HEK293 (cell line): ENCODE results near the gene CHRNA4.

Experiments
- CTCF ChIA-PET: fragments of 350-600 bp; formaldehyde crosslinking; extraction: SDS; loops from one replicate; lab custom pipeline; 2021; ENCODE audit warnings: antibody characterized with exemption; lab: Yijun Ruan, JAX
- POLR2A ChIA-PET: fragments of 300-600 bp; formaldehyde crosslinking; extraction: SDS; loops from one replicate; lab custom pipeline; 2020; ENCODE audit warnings: antibody characterized with exemption, inconsistent platforms; lab: Yijun Ruan, JAX
- H3K27ac ChIP-seq: fragments of 200-500 bp; sonication (Bioruptor generic); 2 replicates; pipeline ENCODE4 v1.5.1; 2014; ENCODE audit warnings: low read depth, low read length, control low read depth, inconsistent platforms; ENCODE audit errors: extremely low read depth
- H3K36me3 ChIP-seq, 2 experiments: fragments of 200-500 bp in 1 of 2; sonication (Bioruptor generic) in 1 of 2; 1 replicate in 1 of 2; 2 replicates in 1 of 2; pipeline ENCODE4 v1.5.1; 2014 to 2017; ENCODE audit warnings: inconsistent platforms in 2 of 2, low read length in 2 of 2; ENCODE audit not compliant: control insufficient read depth in 2 of 2, insufficient read depth in 1 of 2
- H3K4me1 ChIP-seq: fragments of 200-500 bp; sonication (Bioruptor generic); 2 replicates; pipeline ENCODE4 v1.5.1; 2014; ENCODE audit warnings: mild to moderate bottlenecking, low read length, inconsistent platforms; ENCODE audit not compliant: control insufficient read depth, insufficient read depth
- H3K4me3 ChIP-seq: 2 replicates; pipeline ENCODE4 v1.5.1; 2011; ENCODE audit warnings: low read depth, mild to moderate bottlenecking, control low read depth, low read length, moderate library complexity
- H3K9me3 ChIP-seq: fragments of 200-500 bp; sonication (Bioruptor generic); 2 replicates; pipeline ENCODE4 v1.5.1; 2014; ENCODE audit warnings: low read depth, low read length, inconsistent platforms; ENCODE audit not compliant: control insufficient read depth, insufficient read depth
- EGR2 ChIP-seq: fragments of 450-650 bp; formaldehyde crosslinking; IDR thresholded peaks from 2 replicates; pipeline ENCODE4 v1.5.1; 2016; ENCODE audit warnings: low read depth, missing biosample characterization, missing genetic modification characterization
- GLI4 ChIP-seq: fragments of 450-650 bp; formaldehyde crosslinking; IDR thresholded peaks from 2 replicates; pipeline ENCODE4 v1.5.1; 2016; ENCODE audit warnings: missing biosample characterization, missing genetic modification characterization
- GLIS2 ChIP-seq: fragments of 450-650 bp; formaldehyde crosslinking; IDR thresholded peaks from 2 replicates; pipeline ENCODE4 v1.5.1; 2016; ENCODE audit warnings: missing biosample characterization, missing genetic modification characterization
- INSM2 ChIP-seq: fragments of 450-650 bp; formaldehyde crosslinking; IDR thresholded peaks from 2 replicates; pipeline ENCODE4 v1.5.1; 2016; ENCODE audit warnings: missing biosample characterization, missing genetic modification characterization
- REST ChIP-seq: fragments of 450-650 bp; formaldehyde crosslinking; IDR thresholded peaks from 2 replicates; pipeline ENCODE4 v1.5.1; 2016; ENCODE audit warnings: missing biosample characterization, missing genetic modification characterization
- SALL2 ChIP-seq: fragments of 450-650 bp; formaldehyde crosslinking; IDR thresholded peaks from 2 replicates; pipeline ENCODE4 v1.5.0; 2017; ENCODE audit warnings: missing biosample characterization, mild to moderate bottlenecking, missing genetic modification characterization, borderline replicate concordance
- SP7 ChIP-seq: fragments of 450-650 bp; formaldehyde crosslinking; IDR thresholded peaks from 2 replicates; pipeline ENCODE4 v1.5.1; 2016; ENCODE audit warnings: missing biosample characterization, missing genetic modification characterization
- TRIM28 ChIP-seq: IDR thresholded peaks from 2 replicates; pipeline ENCODE4 v1.6.1; 2011; ENCODE audit warnings: low read length, control low read depth, borderline replicate concordance
- YY1 ChIP-seq: fragments of 450-650 bp; formaldehyde crosslinking; IDR thresholded peaks from 2 replicates; pipeline ENCODE4 v1.5.1; 2018; ENCODE audit warnings: missing biosample characterization, missing genetic modification characterization
- ZBTB6 ChIP-seq: fragments of 450-650 bp; formaldehyde crosslinking; IDR thresholded peaks from 2 replicates; pipeline ENCODE4 v1.5.1; 2017; ENCODE audit warnings: missing biosample characterization, missing genetic modification characterization
- ZNF174 ChIP-seq: fragments of 450-650 bp; formaldehyde crosslinking; IDR thresholded peaks from 2 replicates; pipeline ENCODE4 v1.5.0; 2017; ENCODE audit warnings: missing biosample characterization, mild to moderate bottlenecking, missing genetic modification characterization
- ZNF23 ChIP-seq: fragments of 450-650 bp; formaldehyde crosslinking; IDR thresholded peaks from 2 replicates; pipeline ENCODE4 v1.5.1; 2016; ENCODE audit warnings: missing biosample characterization, missing genetic modification characterization, borderline replicate concordance
- ZNF274 ChIP-seq, 2 experiments: fragments of 200-500 bp in 1 of 2; fragments of 450-650 bp in 1 of 2; sonication (Bioruptor generic) in 1 of 2; formaldehyde crosslinking in 1 of 2; IDR thresholded peaks; 2 replicates each; pipeline versions ENCODE4 v1.5.1 to v1.6.1; 2014 to 2016; ENCODE audit warnings: borderline replicate concordance in 1 of 2, inconsistent platforms in 1 of 2, low read length in 1 of 2, missing biosample characterization in 1 of 2, missing genetic modification characterization in 1 of 2
- ZNF350 ChIP-seq: fragments of 450-650 bp; formaldehyde crosslinking; IDR thresholded peaks from 2 replicates; pipeline ENCODE4 v1.5.0; 2017; ENCODE audit warnings: missing biosample characterization, mild to moderate bottlenecking, missing genetic modification characterization
- ZNF501 ChIP-seq: fragments of 450-650 bp; formaldehyde crosslinking; IDR thresholded peaks from 2 replicates; pipeline ENCODE4 v1.5.1; 2016; ENCODE audit warnings: missing biosample characterization, missing genetic modification characterization
- ZNF555 ChIP-seq: fragments of 450-650 bp; formaldehyde crosslinking; conservative IDR thresholded peaks from 2 replicates; pipeline ENCODE4 v1.5.1; 2017; ENCODE audit warnings: missing biosample characterization, mild to moderate bottlenecking, missing genetic modification characterization, inconsistent platforms
- ZNF558 ChIP-seq: fragments of 450-650 bp; formaldehyde crosslinking; IDR thresholded peaks from 2 replicates; pipeline ENCODE4 v1.5.1; 2016; ENCODE audit warnings: missing biosample characterization, missing genetic modification characterization
- ZNF600 ChIP-seq: fragments of 450-650 bp; formaldehyde crosslinking; IDR thresholded peaks from 2 replicates; pipeline ENCODE4 v1.5.1; 2016; ENCODE audit warnings: missing biosample characterization, missing genetic modification characterization
- ZNF621 ChIP-seq: fragments of 450-650 bp; formaldehyde crosslinking; IDR thresholded peaks from 2 replicates; pipeline ENCODE4 v1.5.1; 2017; ENCODE audit warnings: missing biosample characterization, missing genetic modification characterization
- ZNF624 ChIP-seq: fragments of 450-650 bp; formaldehyde crosslinking; IDR thresholded peaks from 2 replicates; pipeline ENCODE4 v1.5.1; 2017; ENCODE audit warnings: missing biosample characterization, missing genetic modification characterization
- ZNF692 ChIP-seq: fragments of 450-650 bp; formaldehyde crosslinking; IDR thresholded peaks from 2 replicates; pipeline ENCODE4 v1.5.1; 2016; ENCODE audit warnings: missing biosample characterization, missing genetic modification characterization
- ZNF792 ChIP-seq: fragments of 450-650 bp; formaldehyde crosslinking; IDR thresholded peaks from 2 replicates; pipeline ENCODE4 v1.5.1; 2016; ENCODE audit warnings: missing biosample characterization, missing genetic modification characterization
- TF ChIP-seq, protein P1 (sequence below): fragments of 450-650 bp; formaldehyde crosslinking; IDR thresholded peaks from 2 replicates; pipeline ENCODE4 v1.5.1; 2016; ENCODE audit warnings: missing biosample characterization, missing genetic modification characterization, borderline replicate concordance

The CHRNA4 gene

GRCh38 chr20:63387393-63387792, 26.2 kb upstream of the CHRNA4 start (continued):
- TF ChIP-seq SALL2 (tag by site-specific recombination) (no peak), ZNF621 (tag by site-specific recombination) (no peak), ZNF600 (tag by site-specific recombination) (no peak), GLI4 (tag by site-specific recombination) (no peak), ZNF792 (tag by site-specific recombination) (no peak), ZNF692 (no peak), EGR2 (tag by site-specific recombination) (peak; percentile 78), ZNF23 (tag by site-specific recombination) (no peak), ZNF350 (tag by site-specific recombination) (no peak), ZBTB6 (tag by site-specific recombination) (no peak), ZNF274 (IDR thresholded peaks at IDR 0.05; ENCODE audit: low read length) (no peak), ZNF274 (tag by site-specific recombination; IDR thresholded peaks at IDR 0.05; ENCODE audit: borderline replicate concordance) (no peak), REST (tag by site-specific recombination) (no peak), ZNF558 (tag by site-specific recombination) (no peak)

GRCh38 chr20:63386491-63386890, 25.3 kb upstream of the CHRNA4 start:
- Histone ChIP-seq H3K9me3 (no peaks in the 10 kb centered on the region), H3K27ac (no peak overlapping the region), H3K4me1 (no peaks in the 10 kb centered on the region), H3K4me3 (no peak overlapping the region), H3K36me3 (no peaks in the 10 kb centered on the region)
- POLR2A ChIA-PET: no interaction called here
- CTCF ChIA-PET: no interaction called here
- TF ChIP-seq GLIS2 (tag by site-specific recombination) (no peak), ZNF501 (tag by site-specific recombination) (no peak), ZNF555 (tag by site-specific recombination) (no peak), SP7 (no peak), ZNF174 (tag by site-specific recombination) (no peak), ZNF624 (no peak), YY1 (tag by site-specific recombination) (no peak), TRIM28 (no peak), INSM2 (tag by site-specific recombination) (no peak)
- TF ChIP-seq, protein P1, sequence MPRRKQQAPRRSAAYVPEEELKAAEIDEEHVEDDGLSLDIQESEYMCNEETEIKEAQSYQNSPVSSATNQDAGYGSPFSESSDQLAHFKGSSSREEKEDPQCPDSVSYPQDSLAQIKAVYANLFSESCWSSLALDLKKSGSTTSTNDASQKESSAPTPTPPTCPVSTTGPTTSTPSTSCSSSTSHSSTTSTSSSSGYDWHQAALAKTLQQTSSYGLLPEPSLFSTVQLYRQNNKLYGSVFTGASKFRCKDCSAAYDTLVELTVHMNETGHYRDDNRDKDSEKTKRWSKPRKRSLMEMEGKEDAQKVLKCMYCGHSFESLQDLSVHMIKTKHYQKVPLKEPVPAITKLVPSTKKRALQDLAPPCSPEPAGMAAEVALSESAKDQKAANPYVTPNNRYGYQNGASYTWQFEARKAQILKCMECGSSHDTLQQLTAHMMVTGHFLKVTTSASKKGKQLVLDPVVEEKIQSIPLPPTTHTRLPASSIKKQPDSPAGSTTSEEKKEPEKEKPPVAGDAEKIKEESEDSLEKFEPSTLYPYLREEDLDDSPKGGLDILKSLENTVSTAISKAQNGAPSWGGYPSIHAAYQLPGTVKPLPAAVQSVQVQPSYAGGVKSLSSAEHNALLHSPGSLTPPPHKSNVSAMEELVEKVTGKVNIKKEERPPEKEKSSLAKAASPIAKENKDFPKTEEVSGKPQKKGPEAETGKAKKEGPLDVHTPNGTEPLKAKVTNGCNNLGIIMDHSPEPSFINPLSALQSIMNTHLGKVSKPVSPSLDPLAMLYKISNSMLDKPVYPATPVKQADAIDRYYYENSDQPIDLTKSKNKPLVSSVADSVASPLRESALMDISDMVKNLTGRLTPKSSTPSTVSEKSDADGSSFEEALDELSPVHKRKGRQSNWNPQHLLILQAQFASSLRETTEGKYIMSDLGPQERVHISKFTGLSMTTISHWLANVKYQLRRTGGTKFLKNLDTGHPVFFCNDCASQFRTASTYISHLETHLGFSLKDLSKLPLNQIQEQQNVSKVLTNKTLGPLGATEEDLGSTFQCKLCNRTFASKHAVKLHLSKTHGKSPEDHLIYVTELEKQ (tag by site-specific recombination): no peak
